ENCODE results near the gene TMOD1. TPM values are rescaled to one million over a fixed set of nuclear protein-coding genes. Genes with fewer than 3 reads are reported as not detected.

Gene TMOD1
- total and polyA plus RNA-seq, 2 experiments from 2014 or later: 0.69 to 4.5 TPM

DNA sequence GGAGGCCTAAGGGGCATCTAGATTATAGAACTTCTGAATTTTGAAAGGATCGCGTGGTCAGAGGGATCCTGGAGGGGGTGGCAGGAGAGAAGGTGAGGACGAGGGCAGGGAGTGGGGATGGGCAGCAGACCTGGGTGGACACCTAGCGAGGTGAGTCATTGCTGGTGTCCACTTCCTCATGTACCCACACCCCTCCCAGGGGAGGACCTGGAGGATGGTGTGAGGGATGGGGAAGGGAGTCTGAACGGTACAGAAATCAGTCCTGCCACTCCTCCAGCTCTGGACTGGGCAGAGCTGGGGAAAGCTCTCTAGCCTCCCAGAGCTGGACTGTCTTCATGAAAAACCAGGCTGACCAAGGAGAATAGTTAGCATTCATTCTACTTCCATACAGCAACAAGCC is 46.9 kb downstream of the TMOD1 start:
- Histone ChIP-seq H3K4me1 (ENCODE audit: insufficient read depth) (no peaks in the 10 kb centered on the region), H3K4me3 (no peak overlapping the region), H3K79me2 (replicated peaks; ENCODE audit: insufficient read depth) (no peaks in the 10 kb centered on the region), H3K36me3 (ENCODE audit: insufficient read depth) (no peaks in the 10 kb centered on the region), H3K9me2 (ENCODE audit: insufficient read depth) (no peaks in the 10 kb centered on the region), H3K27ac (ENCODE audit: low read depth) (no peak overlapping the region), H4K20me1 (replicated peaks; ENCODE audit: insufficient read depth) (no peaks in the 10 kb centered on the region), H3K4me2 (no peak overlapping the region), H3F3A (replicated peaks; ENCODE audit: low read depth) (no peaks in the 10 kb centered on the region), H2AFZ (no peak overlapping the region), H3K27me3 (ENCODE audit: insufficient read depth) (no peaks in the 10 kb centered on the region)
- ATAC-seq (no peak), DNase-seq (ENCODE audit: low spot score) (no peak)
- Mint-ChIP-seq H3K4me1 (peaks cover 6% of the 10 kb centered on the region), H3K36me3 (ENCODE audit: low read depth) (no peaks in the 10 kb centered on the region), H3K27ac (no peak overlapping the region), H3K4me3 (no peak overlapping the region), H3K27me3 (ENCODE audit: insufficient read depth, low read depth, poor library complexity) (peaks cover 9% of the 10 kb centered on the region), H3K9me3 (no peaks in the 10 kb centered on the region)
- TF ChIP-seq EZH2phosphoT487 (IDR thresholded peaks at IDR 0.05; ENCODE audit: unreplicated experiment): no peak

DNA sequence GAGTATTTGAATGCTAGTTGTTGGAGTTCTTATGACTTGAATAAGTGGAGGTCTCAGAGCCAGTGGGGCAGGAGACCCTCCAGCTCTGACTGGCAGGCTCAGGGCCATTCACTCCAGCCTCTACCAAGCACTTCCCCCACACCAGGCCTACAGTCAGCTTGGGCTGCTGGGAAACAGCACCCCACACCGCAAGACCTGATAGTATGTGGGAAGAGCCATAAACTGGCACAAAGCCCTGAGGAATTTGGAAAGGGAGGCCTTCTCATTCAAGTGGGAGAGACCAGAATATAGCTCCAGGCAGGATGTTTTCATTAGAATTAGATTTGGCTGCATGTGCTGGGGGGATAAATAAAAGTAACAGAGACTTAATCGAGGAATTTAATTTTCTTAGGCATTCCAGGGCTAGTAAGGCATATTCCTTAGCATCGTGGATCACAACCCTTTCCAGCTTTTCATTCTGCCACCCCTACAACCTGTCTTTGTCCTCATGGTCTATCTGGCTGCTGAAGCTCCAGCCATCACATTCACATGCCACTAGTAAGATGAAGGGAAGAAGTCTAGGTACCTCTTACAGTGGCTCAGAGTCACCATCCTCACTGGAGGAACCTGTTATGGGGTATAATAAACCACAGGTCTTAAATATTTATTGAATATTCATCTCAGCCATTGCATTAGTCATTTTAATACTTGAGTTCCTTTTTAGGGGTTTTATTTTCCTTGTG is 47.5 kb downstream of the TMOD1 start:
- Histone ChIP-seq H4K20me1 (replicated peaks; ENCODE audit: insufficient read depth) (no peaks in the 10 kb centered on the region), H3K27ac (ENCODE audit: low read depth) (no peak overlapping the region), H2AFZ (no peak overlapping the region), H3K79me2 (replicated peaks; ENCODE audit: insufficient read depth) (no peaks in the 10 kb centered on the region), H3K36me3 (ENCODE audit: insufficient read depth) (no peaks in the 10 kb centered on the region), H3K4me1 (ENCODE audit: insufficient read depth) (no peaks in the 10 kb centered on the region), H3K4me3 (no peak overlapping the region), H3K4me2 (no peak overlapping the region), H3K9me2 (ENCODE audit: insufficient read depth) (no peaks in the 10 kb centered on the region), H3K27me3 (ENCODE audit: insufficient read depth) (no peaks in the 10 kb centered on the region), H3F3A (replicated peaks; ENCODE audit: low read depth) (no peaks in the 10 kb centered on the region)
- ATAC-seq: no peak
- no peak overlapping the region for H3K4me3 Mint-ChIP-seq
- H3K27ac Mint-ChIP-seq: no peak overlapping the region
- H3K27me3 Mint-ChIP-seq (ENCODE audit: insufficient read depth, low read depth, poor library complexity): peaks cover 11% of the 10 kb centered on the region
- no peaks in the 10 kb centered on the region for H3K9me3 Mint-ChIP-seq
- H3K36me3 Mint-ChIP-seq (ENCODE audit: low read depth): no peaks in the 10 kb centered on the region
- peaks cover under 1% of the 10 kb centered on the region; the same call in 1 of the 3 replicates for H3K4me1 Mint-ChIP-seq
- DNase-seq (ENCODE audit: low spot score): no peak
- no peak for TF ChIP-seq ETS1 (IDR thresholded peaks at IDR 0.05)
- TF ChIP-seq, protein P1, sequence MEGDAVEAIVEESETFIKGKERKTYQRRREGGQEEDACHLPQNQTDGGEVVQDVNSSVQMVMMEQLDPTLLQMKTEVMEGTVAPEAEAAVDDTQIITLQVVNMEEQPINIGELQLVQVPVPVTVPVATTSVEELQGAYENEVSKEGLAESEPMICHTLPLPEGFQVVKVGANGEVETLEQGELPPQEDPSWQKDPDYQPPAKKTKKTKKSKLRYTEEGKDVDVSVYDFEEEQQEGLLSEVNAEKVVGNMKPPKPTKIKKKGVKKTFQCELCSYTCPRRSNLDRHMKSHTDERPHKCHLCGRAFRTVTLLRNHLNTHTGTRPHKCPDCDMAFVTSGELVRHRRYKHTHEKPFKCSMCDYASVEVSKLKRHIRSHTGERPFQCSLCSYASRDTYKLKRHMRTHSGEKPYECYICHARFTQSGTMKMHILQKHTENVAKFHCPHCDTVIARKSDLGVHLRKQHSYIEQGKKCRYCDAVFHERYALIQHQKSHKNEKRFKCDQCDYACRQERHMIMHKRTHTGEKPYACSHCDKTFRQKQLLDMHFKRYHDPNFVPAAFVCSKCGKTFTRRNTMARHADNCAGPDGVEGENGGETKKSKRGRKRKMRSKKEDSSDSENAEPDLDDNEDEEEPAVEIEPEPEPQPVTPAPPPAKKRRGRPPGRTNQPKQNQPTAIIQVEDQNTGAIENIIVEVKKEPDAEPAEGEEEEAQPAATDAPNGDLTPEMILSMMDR (conservative IDR thresholded peaks at IDR 0.05; ENCODE audit: low read depth in 2 of 2): no peak
- TF ChIP-seq CREB1 (CRISPR knock-in tag; IDR thresholded peaks at IDR 0.05; ENCODE audit: low read depth): no peak
- TF ChIP-seq STAT1 (IDR thresholded peaks at IDR 0.05; ENCODE audit: unreplicated experiment): no peak
- TF ChIP-seq ZNF462 (CRISPR knock-in tag; IDR thresholded peaks at IDR 0.05): no peak
- TF ChIP-seq POLR2AphosphoS5 (IDR thresholded peaks at IDR 0.05; ENCODE audit: low read depth): no peak
- TF ChIP-seq JUNB (IDR thresholded peaks at IDR 0.05; ENCODE audit: unreplicated experiment): no peak
- TF ChIP-seq ZNF114 (CRISPR knock-in tag; IDR thresholded peaks at IDR 0.05): no peak
- TF ChIP-seq NANOG (IDR thresholded peaks at IDR 0.05; ENCODE audit: borderline replicate concordance): no peak
- TF ChIP-seq EZH2phosphoT487 (IDR thresholded peaks at IDR 0.05; ENCODE audit: unreplicated experiment): no peak
- TF ChIP-seq ZNF331 (CRISPR knock-in tag; IDR thresholded peaks at IDR 0.05; ENCODE audit: low read depth): no peak

Data from GM23338 (cell line).